Thymus (tissue), 11 donors: ENCODE data around the gene SPEM1. TPM values are rescaled to one million over a fixed set of nuclear protein-coding genes. Genes with fewer than 3 reads are reported as not detected.
A peak's percentile ranks its signal among the peaks of the same experiment; 100 is the strongest.

ENCODE experiments used
- DNase-seq, 9 donors: peaks; one replicate each; pipeline ENCODE4 v3.0.0-alpha.2; 2013; ENCODE audit warnings: low spot score in 9 of 9, low read depth in 6 of 9, missing footprints in 1 of 9
- H3K27ac ChIP-seq, 2 donors: one replicate each; pipeline ENCODE4 v1.5.1; 2013; ENCODE audit warnings: control low read depth in 1 of 2, low read depth in 1 of 2, low read length in 1 of 2, mild to moderate bottlenecking in 1 of 2, moderate library complexity in 1 of 2
- H3K27me3 ChIP-seq, 2 donors: one replicate each; pipeline ENCODE4 v1.5.1; 2013; ENCODE audit warnings: low read length in 1 of 2; ENCODE audit not compliant: control insufficient read depth in 2 of 2, insufficient read depth in 1 of 2
- H3K36me3 ChIP-seq, 2 donors: one replicate each; pipeline ENCODE4 v1.5.1; 2013; ENCODE audit warnings: low read length in 1 of 2, mild to moderate bottlenecking in 1 of 2, moderate library complexity in 1 of 2; ENCODE audit not compliant: control insufficient read depth in 2 of 2, insufficient read depth in 2 of 2
- H3K4me1 ChIP-seq, 2 donors: one replicate each; pipeline ENCODE4 v1.5.1; 2013; ENCODE audit warnings: low read length in 2 of 2; ENCODE audit not compliant: control insufficient read depth in 2 of 2, insufficient read depth in 2 of 2
- H3K4me3 ChIP-seq, 2 donors: one replicate each; pipeline ENCODE4 v1.5.1; 2013; ENCODE audit warnings: low read length in 2 of 2, control low read depth in 1 of 2, mild to moderate bottlenecking in 1 of 2
- H3K9me3 ChIP-seq, 2 donors: one replicate each; pipeline ENCODE4 v1.5.1; 2013; ENCODE audit warnings: low read length in 1 of 2, mild to moderate bottlenecking in 1 of 2; ENCODE audit not compliant: control insufficient read depth in 2 of 2, insufficient read depth in 1 of 2
- WGBS: extraction: QIAGEN DNeasy Blood & Tissue Kit; methylation state at CpG from one replicate; pipeline ENCODE4 v1.1.7; 2013; 5-methylcytosine and 5-hydroxymethylcytosine counted together
- polyA plus RNA-seq: library from polyadenylated mRNA; stranded (reverse); fragments of 200-250 nt; gene quantifications from one replicate; pipeline ENCODE4 v1.2.3, GENCODE V29; 2013
- total RNA-seq: library from RNA; stranded (reverse); fragments of 120-200 nt; gene quantifications from one replicate; pipeline ENCODE4 v1.2.4, GENCODE V29; 2013
- donor health status: healthy.

Gene SPEM1
- total and polyA plus RNA-seq, 2 donors, result not detected

DNA sequence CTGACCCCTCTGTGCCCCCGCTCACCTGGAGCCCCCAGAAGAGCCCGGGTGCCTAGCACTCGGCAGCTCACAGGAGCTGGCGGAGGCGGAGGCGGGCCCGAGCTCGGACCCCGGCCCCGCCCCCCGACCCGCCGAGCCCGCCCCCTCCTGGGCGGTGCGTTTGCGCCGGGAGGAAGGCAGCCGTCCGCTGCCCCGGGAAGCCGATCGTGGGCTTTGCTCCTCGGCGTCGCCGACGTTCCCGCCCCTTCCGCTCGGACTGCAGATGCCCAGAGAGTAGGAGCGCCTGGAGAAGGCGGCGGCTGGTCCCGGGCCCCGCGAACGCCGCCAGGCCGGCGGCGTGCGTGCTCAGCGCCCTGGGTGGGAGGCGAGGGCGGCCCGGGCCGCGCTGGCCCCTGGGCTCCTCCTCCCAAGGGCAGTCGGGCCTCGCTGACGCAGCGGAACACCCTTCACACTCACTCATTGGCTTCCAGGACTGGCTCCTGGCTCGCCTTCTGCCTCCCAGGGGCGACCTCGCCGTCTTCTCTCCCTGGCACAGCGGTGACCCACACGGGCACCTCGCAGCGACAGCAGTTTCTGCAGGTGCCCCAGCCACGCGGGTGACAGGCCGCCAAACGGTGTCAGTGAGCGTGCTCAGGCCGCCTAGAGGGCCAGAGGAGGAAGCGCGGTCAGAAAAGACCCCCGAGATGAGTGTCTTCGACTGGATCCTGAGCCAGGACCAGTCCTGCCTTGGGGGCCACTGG, 25.5 kb upstream of the SPEM1 start, which contains the start of gene PLSCR3:
Gene PLSCR3 (minus strand): TSS at position 74 of the 740 bp plus-strand sequence. CDS start 415 bp downstream, outside the sequence.
- Histone ChIP-seq H3K4me3 (peak within 1 kb of the TSS; percentile 64 to 74), H3K27me3 (peaks cover 0 to 8% of the 10 kb centered on the region in 2 donors), H3K36me3 (peaks cover 3 to 8% of the 10 kb centered on the region in 2 donors), H3K9me3 (peaks cover 0 to 2% of the 10 kb centered on the region in 2 donors), H3K27ac (peak within 1 kb of the TSS; percentile 14 to 86), H3K4me1 (peaks cover 9 to 16% of the 10 kb centered on the region in 2 donors)
- under 1% methylated on average over 71 of the region's 71 CpGs for WGBS
- DNase-seq, result peak in 6 of 9 donors; percentile 66 to 88 (median 68)

DNA sequence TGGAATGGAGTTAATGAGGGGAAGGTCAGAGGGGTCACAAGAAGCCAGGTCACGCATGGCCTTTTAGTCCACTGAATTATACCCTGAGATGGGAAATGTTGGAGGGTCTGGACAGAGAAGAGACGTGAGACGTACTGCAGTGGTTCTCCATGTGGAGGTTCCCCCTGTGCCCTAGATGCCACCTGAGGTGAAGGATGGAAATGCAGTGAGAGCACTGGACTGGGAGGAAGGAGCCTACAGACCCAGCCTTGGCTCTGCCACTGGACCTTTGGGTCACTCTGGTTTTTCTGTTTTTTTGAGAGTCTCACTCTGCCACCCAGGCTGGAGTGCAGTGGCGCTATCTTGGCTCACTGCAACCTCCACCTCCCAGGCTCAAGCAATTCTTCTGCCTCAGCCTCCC, 24.0 kb upstream of the SPEM1 start:
- WGBS, result 95% methylated on average over 4 of the region's 4 CpGs
- H3K9me3 ChIP-seq, result peaks cover 0 to 2% of the 10 kb centered on the region in 2 donors
- H3K4me1 ChIP-seq, result peaks cover 9 to 16% of the 10 kb centered on the region in 2 donors
- H3K27me3 ChIP-seq, result peaks cover 0 to 8% of the 10 kb centered on the region in 2 donors
- H3K36me3 ChIP-seq, result no peaks in the 10 kb centered on the region
- no peak for DNase-seq
- no peak overlapping the region for H3K27ac ChIP-seq
- H3K4me3 ChIP-seq, result no peak overlapping the region

- peaks cover 0 to 8% of the 10 kb centered on the region in 2 donors for H3K27me3 ChIP-seq
- H3K9me3 ChIP-seq, result peaks cover 0 to 2% of the 10 kb centered on the region in 2 donors
- no peak overlapping the region for H3K27ac ChIP-seq
- no peaks in the 10 kb centered on the region for H3K36me3 ChIP-seq
- no peak overlapping the region for H3K4me3 ChIP-seq
- no peak for DNase-seq
- H3K4me1 ChIP-seq, result peaks cover 16 to 21% of the 10 kb centered on the region in 2 donors
- WGBS, result 98% methylated on average over 2 of the region's 2 CpGs
These were observed 21.5 kb upstream of the SPEM1 start for GRCh38 chr17:7398612-7399011.

DNA sequence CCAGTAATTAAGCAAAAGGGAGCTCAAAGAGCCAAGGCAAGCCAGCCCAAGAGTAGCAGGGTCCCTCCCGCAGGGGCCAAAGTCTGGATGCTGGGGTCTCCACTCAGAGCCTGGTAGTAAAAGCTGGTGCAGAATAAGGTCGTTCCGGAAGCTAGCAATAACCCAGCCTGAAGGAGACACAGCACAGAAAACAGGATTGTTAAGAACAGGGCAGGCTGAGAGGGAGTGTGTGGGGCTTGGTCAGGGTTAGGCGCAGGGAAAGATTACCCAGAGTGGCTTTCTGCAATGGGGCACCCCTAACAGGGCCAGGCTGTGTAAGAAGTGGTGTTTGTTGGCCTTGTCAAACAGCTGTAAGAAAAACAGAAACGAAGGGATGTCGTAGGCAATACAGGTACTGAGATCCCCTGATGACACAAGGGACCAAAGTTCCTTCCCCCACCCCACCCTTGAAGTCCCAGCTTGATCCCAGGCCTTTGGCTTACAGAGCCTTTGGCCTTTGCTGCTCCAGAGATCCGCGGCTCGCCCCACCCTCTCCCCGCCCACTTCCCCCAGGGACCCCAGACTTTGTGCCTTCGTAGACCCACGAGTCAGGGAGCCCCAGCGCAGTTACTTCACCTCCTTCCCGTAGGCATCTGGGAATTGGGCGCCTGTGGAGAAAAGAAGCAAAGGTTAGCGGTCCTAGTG, 16.9 kb upstream of the SPEM1 start:
- H3K27me3 ChIP-seq, result peaks cover 33 to 38% of the 10 kb centered on the region in 2 donors
- peak in 3 of 9 donors; percentile 35 to 62 (median 37) for DNase-seq
- H3K4me3 ChIP-seq, result peak overlapping the region; percentile 81 to 87
- H3K36me3 ChIP-seq, result no peaks in the 10 kb centered on the region
- 22% methylated on average over 16 of the region's 16 CpGs for WGBS
- peaks cover 0 to 5% of the 10 kb centered on the region in 2 donors for H3K9me3 ChIP-seq
- peaks cover 10 to 15% of the 10 kb centered on the region in 2 donors for H3K4me1 ChIP-seq
- peak overlapping the region; percentile 74 to 89 for H3K27ac ChIP-seq

DNA sequence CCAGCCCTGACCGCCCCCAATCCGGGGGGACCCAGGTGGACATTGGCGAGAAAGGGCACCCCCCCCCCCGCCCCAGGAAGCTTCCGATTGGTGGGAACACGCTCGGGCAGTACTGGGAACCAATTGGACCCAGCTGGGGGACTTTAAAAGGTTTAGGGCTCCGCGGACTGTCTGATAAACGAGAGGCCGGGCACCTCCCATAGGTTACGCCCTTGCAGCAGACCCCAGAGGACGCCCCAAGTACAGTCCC, 16.5 kb upstream of the SPEM1 start:
- Histone ChIP-seq H3K27me3 (peaks cover 37 to 42% of the 10 kb centered on the region in 2 donors), H3K4me1 (peaks cover 10 to 15% of the 10 kb centered on the region in 2 donors), H3K4me3 (peak overlapping the region; percentile 81 to 87), H3K27ac (peak overlapping the region; percentile 74 to 89), H3K9me3 (peaks cover 0 to 5% of the 10 kb centered on the region in 2 donors), H3K36me3 (no peaks in the 10 kb centered on the region)
- no peak for DNase-seq
- WGBS, result under 1% methylated on average over 13 of the region's 13 CpGs

DNA sequence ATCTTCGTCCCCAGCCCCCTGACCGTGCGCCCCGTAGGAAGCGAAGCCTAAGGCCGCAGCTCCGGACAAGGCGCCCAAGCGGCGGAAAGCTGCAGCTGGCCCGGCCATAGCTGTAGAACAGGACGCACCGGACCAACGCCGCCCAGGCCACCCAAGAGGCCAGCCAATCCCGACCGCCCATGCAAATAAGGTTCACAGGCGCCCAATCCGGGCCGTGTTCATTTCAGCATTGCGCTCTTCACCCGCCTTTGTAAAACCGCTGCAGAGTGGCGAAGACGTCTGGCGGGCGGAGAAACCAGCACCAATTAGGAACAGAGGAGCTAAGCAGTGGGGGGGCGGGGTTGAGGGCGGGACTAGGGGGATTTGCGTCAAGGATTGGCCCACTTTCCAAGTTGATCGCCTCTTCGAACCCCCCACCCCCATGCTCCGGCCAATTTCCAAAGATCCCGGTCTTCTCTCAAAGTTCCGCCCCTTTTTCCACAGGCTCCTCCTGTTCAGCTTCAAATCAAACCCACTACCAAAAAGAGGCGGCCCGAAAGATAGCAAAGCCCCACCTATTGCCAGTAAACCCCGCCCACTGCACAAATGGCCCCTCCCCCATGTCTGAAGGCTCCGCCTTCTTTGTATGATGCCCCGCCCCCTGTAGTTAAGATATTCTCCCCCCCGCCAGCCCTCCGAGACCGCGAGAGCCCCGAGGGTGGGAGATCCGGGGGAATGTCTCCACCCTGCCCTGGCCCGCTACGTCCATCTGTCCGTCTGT, 16.0 kb upstream of the SPEM1 start, which contains the start of gene TMEM256:
Gene TMEM256 (minus strand): TSS at position 121 of the 760 bp plus-strand sequence. CDS start 13 bp downstream, at position 108.
- peak; percentile 91 to 99 (median 96) for DNase-seq
- peaks cover 37 to 48% of the 10 kb centered on the region in 2 donors for H3K27me3 ChIP-seq
- H3K4me1 ChIP-seq, result peaks cover 10 to 15% of the 10 kb centered on the region in 2 donors
- H3K9me3 ChIP-seq, result peaks cover 0 to 5% of the 10 kb centered on the region in 2 donors
- no peaks in the 10 kb centered on the region for H3K36me3 ChIP-seq
- H3K27ac ChIP-seq, result peak within 1 kb of the TSS; percentile 74 to 89
- H3K4me3 ChIP-seq, result peak within 1 kb of the TSS; percentile 81 to 87
- WGBS, result under 1% methylated on average over 49 of the region's 49 CpGs

GRCh38 chr17:7404737-7405349, 15.3 kb upstream of the SPEM1 start:
- no peak for DNase-seq
- H3K9me3 ChIP-seq, result peaks cover 0 to 5% of the 10 kb centered on the region in 2 donors
- WGBS, result under 1% methylated on average over 65 of the region's 65 CpGs
- H3K4me3 ChIP-seq, result peak overlapping the region; percentile 81 to 87
- H3K4me1 ChIP-seq, result peaks cover 10 to 15% of the 10 kb centered on the region in 2 donors
- peaks cover 37 to 54% of the 10 kb centered on the region in 2 donors for H3K27me3 ChIP-seq
- no peaks in the 10 kb centered on the region for H3K36me3 ChIP-seq
- H3K27ac ChIP-seq, result peak overlapping the region in 1 of 2 donors; percentile 4

DNA sequence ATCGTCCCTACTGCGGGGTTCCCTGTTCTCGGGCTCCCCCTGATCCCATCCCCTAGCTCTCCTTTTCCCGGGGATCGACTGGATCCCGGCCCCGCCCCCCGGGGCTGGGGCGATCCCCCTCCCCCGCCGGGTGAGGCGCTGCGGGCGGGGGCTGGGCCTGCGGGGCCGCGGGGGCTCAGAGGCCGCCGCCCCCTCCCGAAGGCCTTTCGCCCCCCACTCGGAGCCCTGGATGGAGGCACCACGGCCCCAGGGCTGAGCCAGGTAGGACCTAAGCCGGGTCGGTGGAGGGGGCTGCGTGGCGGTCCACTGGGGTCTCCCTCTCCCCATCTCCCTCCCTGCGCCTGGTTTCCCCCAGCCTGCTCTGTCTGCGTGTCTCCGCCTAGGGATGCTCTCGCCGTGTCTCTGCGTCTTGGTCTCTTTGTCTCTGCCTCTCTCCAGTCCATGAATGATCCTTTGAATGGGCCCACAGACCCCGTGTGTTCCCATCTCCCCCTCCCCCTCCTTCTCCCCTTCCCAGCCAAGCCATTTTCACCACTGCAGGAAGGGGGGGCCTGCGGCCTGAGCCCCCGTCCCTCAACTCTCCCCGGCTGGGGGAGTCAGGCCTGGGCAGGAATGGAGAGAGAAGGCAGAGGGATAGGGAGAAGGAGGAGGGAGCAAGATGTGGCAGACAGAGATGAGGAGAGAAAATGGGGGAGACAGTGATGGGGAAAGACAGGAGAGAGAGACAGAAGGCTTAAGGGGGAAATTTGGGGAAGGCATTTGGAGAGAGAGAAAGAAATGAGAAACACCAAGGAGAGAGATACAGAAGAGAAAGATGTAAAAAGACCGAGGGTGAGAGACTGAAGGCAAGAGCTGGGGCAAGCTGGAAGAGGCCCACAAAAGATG, 14.5 kb upstream of the SPEM1 start:
- H3K36me3 ChIP-seq, result no peaks in the 10 kb centered on the region
- peaks cover 0 to 5% of the 10 kb centered on the region in 2 donors for H3K9me3 ChIP-seq
- H3K27me3 ChIP-seq, result peaks cover 37 to 62% of the 10 kb centered on the region in 2 donors
- no peak for DNase-seq
- H3K4me1 ChIP-seq, result peaks cover 10 to 15% of the 10 kb centered on the region in 2 donors
- no peak overlapping the region for H3K27ac ChIP-seq
- peak overlapping the region; percentile 20 to 87 for H3K4me3 ChIP-seq
- 28% methylated on average over 38 of the region's 38 CpGs for WGBS
